H7 (cell line): ENCODE measurements around the gene MTHFD1L. TPM values are rescaled to one million over a fixed set of nuclear protein-coding genes. Genes with fewer than 3 reads are reported as not detected.
A peak's percentile ranks its signal among the peaks of the same experiment; 100 is the strongest.

Source experiments
- DNase-seq: peaks from one replicate; pipeline ENCODE4 v3.0.0; 2012
- H3K27me3 ChIP-seq: 2 replicates; pipeline ENCODE4 v1.6.0; 2011; ENCODE audit warnings: mild to moderate bottlenecking, low read length; ENCODE audit not compliant: control insufficient read depth, insufficient read depth
- H3K36me3 ChIP-seq: replicated peaks from 2 replicates; pipeline ENCODE4 v1.5.1; 2011; ENCODE audit warnings: low read length; ENCODE audit not compliant: control insufficient read depth, insufficient read depth
- H3K4me3 ChIP-seq: 2 replicates; pipeline ENCODE4 v1.5.1; 2011; ENCODE audit warnings: low read depth, mild to moderate bottlenecking, control low read depth, low read length, moderate library complexity; ENCODE audit not compliant: insufficient read depth
- total RNA-seq: library from RNA; depleted of rRNA; stranded (reverse); fragments of >200 nt; shearing (Covaris generic); gene quantifications from 2 replicates; pipeline ENCODE4 v1.2.3, GENCODE V29; 2014

Gene MTHFD1L
- total RNA-seq, 1 experiment from 2014 or later: 46.0 TPM

DNA sequence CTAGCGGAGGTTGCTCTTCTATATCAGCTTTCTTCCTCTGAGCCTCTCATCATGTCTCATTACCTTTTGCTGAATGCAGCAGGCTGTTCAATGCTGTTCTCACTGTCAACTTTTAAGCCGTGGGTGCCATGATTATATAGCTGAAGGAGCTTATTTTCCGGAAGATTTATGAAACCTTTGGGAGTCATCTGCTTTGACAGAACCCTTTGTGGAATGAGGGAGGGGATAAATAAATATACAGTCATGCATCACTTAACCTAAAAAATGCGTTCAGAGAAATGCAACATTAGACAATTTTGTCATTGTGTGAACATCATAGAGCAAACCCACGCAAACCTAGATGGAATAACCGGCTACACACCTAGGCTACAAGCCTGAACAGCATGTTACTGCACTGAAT is 272.0 kb downstream of the MTHFD1L start:
- DNase-seq: no peak
- Histone ChIP-seq H3K27me3 (no peaks in the 10 kb centered on the region), H3K36me3 (no peaks in the 10 kb centered on the region), H3K4me3 (no peak overlapping the region)

- Histone ChIP-seq H3K36me3 (no peaks in the 10 kb centered on the region), H3K27me3 (no peaks in the 10 kb centered on the region), H3K4me3 (no peak overlapping the region)
- DNase-seq: peak; percentile 39
Observed at GRCh38 chr6:151139524-151139923, 274.0 kb downstream of the MTHFD1L start.

DNA sequence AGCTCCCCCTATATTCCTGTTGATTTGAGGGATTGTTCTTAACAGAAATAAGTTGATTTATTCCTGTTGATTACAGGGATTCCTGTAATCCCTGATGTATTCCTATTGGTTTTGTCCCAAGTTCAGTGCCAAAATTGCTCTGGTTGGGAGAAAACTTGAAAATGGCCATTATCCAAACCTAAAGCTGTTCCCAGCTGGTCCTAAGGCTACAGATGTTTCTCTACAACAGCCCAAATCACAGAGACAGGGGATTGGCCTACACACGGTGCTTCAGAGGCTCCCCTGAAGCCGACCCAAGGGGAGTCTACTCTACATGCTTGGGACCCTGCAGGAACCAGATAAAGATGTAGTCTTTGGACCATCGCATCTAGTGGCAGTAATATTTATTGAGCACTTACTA is 275.3 kb downstream of the MTHFD1L start:
- H3K27me3 ChIP-seq: no peaks in the 10 kb centered on the region
- H3K4me3 ChIP-seq: no peak overlapping the region
- no peaks in the 10 kb centered on the region for H3K36me3 ChIP-seq
- no peak for DNase-seq

DNA sequence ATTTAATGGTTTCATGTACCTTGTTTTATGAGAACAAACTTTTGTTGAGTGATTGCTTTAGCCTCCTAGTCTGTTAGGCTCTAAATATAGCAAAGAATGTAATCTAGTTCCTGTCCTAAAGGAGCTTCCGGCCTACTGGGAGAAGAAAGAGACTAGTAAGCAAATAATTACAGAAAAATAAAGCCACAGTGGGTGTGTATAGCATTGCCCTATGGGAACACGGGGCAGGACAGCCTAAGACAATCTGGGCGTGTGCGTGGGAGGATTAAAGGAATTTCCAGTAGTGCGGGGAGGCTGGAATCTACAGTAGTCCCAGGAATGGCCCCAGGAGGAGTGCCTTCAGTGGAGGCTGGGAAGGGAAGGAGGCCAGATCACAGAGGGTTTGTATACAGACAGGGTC is 276.2 kb downstream of the MTHFD1L start:
- Histone ChIP-seq H3K4me3 (no peak overlapping the region), H3K36me3 (no peaks in the 10 kb centered on the region), H3K27me3 (no peaks in the 10 kb centered on the region)
- no peak for DNase-seq

DNA sequence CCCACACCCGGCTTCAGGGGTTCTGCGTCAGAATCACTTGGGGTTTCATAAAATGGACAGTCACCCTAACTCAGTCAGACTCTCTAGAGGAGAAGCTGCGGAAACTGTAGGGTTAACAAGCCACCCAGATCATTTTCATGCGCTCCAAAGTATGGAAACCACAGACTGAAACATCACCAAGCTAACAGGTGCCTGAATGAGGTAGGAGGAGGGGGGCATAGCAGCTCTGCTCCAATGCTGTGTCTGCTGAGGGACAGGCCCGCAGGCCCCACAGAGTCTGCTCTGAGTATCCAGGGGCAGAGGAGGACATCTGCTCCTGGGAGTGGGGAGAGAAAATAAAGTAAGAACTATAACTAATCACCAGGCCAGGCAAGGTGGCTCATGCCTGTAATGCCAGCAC is 277.2 kb downstream of the MTHFD1L start:
- H3K36me3 ChIP-seq: no peaks in the 10 kb centered on the region
- no peaks in the 10 kb centered on the region for H3K27me3 ChIP-seq
- DNase-seq: no peak
- no peak overlapping the region for H3K4me3 ChIP-seq

GRCh38 chr6:151143337-151143736 is 277.8 kb downstream of the MTHFD1L start:
- H3K4me3 ChIP-seq: no peak overlapping the region
- no peaks in the 10 kb centered on the region for H3K36me3 ChIP-seq
- DNase-seq: no peak

DNA sequence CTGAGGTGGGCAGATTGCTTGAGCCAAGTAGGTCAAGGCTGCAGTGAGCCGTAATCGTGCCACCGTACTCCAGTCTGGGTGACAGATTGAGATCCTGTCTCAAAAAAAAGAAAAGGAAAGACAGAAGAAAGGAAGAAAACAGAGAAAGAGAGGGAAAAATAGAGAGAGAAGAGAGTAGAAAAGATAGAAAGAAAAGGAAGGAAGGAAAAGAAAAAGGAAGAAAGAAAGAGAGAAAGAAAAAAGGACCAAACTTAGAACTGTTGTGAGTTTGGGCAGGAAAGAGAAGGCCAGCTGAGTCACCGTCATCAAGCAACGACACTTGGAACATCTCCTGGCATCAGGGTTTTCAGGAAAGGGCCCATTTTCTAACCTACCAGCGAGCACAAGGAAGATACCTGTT is 278.3 kb downstream of the MTHFD1L start:
- Histone ChIP-seq H3K27me3 (no peaks in the 10 kb centered on the region), H3K4me3 (no peak overlapping the region), H3K36me3 (no peaks in the 10 kb centered on the region)
- no peak for DNase-seq

More at GRCh38 chr6:151143337-151143736, 277.8 kb downstream of the MTHFD1L start:
- H3K27me3 ChIP-seq: no peaks in the 10 kb centered on the region

GRCh38 chr6:151147118-151147832 is 281.8 kb downstream of the MTHFD1L start:
- no peak for DNase-seq
- no peaks in the 10 kb centered on the region for H3K27me3 ChIP-seq
- no peak overlapping the region for H3K4me3 ChIP-seq
- H3K36me3 ChIP-seq: no peaks in the 10 kb centered on the region

DNA sequence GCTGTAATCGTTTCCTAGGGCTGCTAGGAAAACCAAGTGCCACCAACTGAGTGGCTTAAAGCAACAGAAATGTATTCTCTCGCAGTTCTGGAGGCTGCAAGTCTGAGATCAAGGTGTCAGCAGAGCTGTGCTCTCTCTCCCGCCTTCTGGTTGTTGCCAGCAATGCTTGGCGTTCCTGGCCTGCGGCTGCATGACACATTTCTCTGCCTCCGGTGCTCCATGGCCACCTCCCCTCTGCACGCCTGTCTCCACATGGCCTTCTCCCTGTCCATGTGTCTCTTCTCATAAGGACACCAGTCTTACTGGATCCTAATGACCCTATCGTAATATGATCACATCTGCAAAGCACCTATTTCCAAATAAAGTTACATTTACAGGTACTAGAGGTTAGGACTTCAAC is 282.6 kb downstream of the MTHFD1L start:
- no peaks in the 10 kb centered on the region for H3K36me3 ChIP-seq
- H3K27me3 ChIP-seq: no peaks in the 10 kb centered on the region
- H3K4me3 ChIP-seq: no peak overlapping the region
- no peak for DNase-seq

DNA sequence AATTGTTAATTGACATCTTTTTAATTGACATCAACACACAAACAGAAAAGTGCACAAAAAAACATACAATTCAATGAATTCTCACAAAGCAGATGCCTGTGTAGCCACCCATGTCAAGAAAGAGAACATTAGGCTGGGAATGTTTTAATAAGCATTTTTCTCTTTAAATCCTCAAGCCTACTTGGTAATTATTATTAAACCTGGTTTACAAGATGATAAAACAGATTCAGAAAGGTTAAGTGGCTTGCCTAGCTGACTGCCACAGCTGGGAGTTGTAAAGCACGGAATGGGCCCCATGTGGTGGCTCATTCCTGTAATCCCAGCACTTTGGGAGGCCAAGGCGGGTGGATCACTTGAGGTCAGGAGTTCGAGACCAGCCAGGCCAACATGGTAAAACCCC is 284.3 kb downstream of the MTHFD1L start:
- H3K4me3 ChIP-seq: no peak overlapping the region
- H3K27me3 ChIP-seq: no peaks in the 10 kb centered on the region
- H3K36me3 ChIP-seq: no peaks in the 10 kb centered on the region
- DNase-seq: no peak
